ENCODE results near the gene VPS26C.

- TF ChIP-seq CTCF (IDR thresholded peaks at IDR 0.05; ENCODE audit: insufficient read depth, low read length, poor library complexity, severe bottlenecking): no peak
- no peak for TF ChIP-seq EZH2phosphoT487 (conservative IDR thresholded peaks at IDR 0.05; ENCODE audit: low read length)
Observed at GRCh38 chr21:37281579-37281978, 14.4 kb upstream of the VPS26C start.
